ENCODE measurements around the gene HIGD2A.

The HIGD2A gene

DNA sequence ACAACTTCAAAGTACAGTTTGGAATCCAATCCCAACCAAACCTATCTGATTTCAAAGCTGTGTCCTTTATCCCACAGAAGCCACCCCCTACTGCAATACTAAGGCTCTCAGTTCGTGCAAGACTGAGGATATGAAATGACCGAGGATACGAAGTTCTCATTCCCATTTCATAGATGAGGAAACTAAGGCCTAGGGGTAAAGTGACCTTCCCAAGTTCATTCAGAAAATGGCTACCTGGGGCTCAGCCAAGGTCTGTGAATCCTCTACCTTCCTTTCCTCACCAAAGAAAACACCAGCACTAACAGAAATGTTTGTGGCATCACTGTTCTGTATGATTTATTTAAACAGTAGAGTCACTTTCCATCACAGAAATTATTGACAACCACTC, 32.4 kb upstream of the HIGD2A start:
- Histone ChIP-seq H3K9me3 (ENCODE audit: insufficient read depth, low read length) (no peaks in the 10 kb centered on the region), H3K36me3 (ENCODE audit: low read length) (no peaks in the 10 kb centered on the region), H3K9me2 (replicated peaks; ENCODE audit: insufficient read depth, low read length) (no peaks in the 10 kb centered on the region), H3F3A (ENCODE audit: insufficient read depth) (0 out of 2 replicates have a peak, but pooled peaks cover 4% of the 10 kb centered on the region), H4K20me1 (ENCODE audit: low read depth, low read length) (no peaks in the 10 kb centered on the region; the same call in 1 of the 2 replicates), H3K9ac (ENCODE audit: low read length) (no peak overlapping the region), H3K27ac (ENCODE audit: low read depth, low read length) (no peak overlapping the region), H2AFZ (ENCODE audit: low read depth, low read length, severe bottlenecking) (no peak overlapping the region), H3K79me2 (ENCODE audit: insufficient read depth, low read length) (peaks cover 48% of the 10 kb centered on the region), H3K27me3 (ENCODE audit: low read length) (no peaks in the 10 kb centered on the region), H3K4me3 (ENCODE audit: insufficient read depth, low read length, poor library complexity, severe bottlenecking) (no peak overlapping the region), H3K4me2 (ENCODE audit: low read depth, low read length, poor library complexity, severe bottlenecking) (no peak overlapping the region)
- TF ChIP-seq EZH2phosphoT487 (conservative IDR thresholded peaks at IDR 0.05; ENCODE audit: low read length): no peak
- TF ChIP-seq, protein P1, sequence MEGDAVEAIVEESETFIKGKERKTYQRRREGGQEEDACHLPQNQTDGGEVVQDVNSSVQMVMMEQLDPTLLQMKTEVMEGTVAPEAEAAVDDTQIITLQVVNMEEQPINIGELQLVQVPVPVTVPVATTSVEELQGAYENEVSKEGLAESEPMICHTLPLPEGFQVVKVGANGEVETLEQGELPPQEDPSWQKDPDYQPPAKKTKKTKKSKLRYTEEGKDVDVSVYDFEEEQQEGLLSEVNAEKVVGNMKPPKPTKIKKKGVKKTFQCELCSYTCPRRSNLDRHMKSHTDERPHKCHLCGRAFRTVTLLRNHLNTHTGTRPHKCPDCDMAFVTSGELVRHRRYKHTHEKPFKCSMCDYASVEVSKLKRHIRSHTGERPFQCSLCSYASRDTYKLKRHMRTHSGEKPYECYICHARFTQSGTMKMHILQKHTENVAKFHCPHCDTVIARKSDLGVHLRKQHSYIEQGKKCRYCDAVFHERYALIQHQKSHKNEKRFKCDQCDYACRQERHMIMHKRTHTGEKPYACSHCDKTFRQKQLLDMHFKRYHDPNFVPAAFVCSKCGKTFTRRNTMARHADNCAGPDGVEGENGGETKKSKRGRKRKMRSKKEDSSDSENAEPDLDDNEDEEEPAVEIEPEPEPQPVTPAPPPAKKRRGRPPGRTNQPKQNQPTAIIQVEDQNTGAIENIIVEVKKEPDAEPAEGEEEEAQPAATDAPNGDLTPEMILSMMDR (IDR thresholded peaks at IDR 0.05; ENCODE audit: insufficient read depth, low read length, poor library complexity, severe bottlenecking): no peak

GRCh38 chr5:176359658-176360057, 28.9 kb upstream of the HIGD2A start:
- no peaks in the 10 kb centered on the region for H3K27me3 ChIP-seq (ENCODE audit: low read length)
- H3K9me3 ChIP-seq (ENCODE audit: insufficient read depth, low read length): no peaks in the 10 kb centered on the region
- no peaks in the 10 kb centered on the region for H3K9me2 ChIP-seq (replicated peaks; ENCODE audit: insufficient read depth, low read length)
- no peak for TF ChIP-seq EZH2phosphoT487 (conservative IDR thresholded peaks at IDR 0.05; ENCODE audit: low read length)
- TF ChIP-seq, protein P1 (IDR thresholded peaks at IDR 0.05; ENCODE audit: insufficient read depth, low read length, poor library complexity, severe bottlenecking): no peak
- no peak overlapping the region for H3K27ac ChIP-seq (ENCODE audit: low read depth, low read length)
- no peaks in the 10 kb centered on the region for H3K36me3 ChIP-seq (ENCODE audit: low read length)
- peaks cover 44% of the 10 kb centered on the region for H3K79me2 ChIP-seq (ENCODE audit: insufficient read depth, low read length)
- no peaks in the 10 kb centered on the region; the same call in 1 of the 2 replicates for H4K20me1 ChIP-seq (ENCODE audit: low read depth, low read length)
- H3K9ac ChIP-seq (ENCODE audit: low read length): no peak overlapping the region
- no peak overlapping the region for H3K4me3 ChIP-seq (ENCODE audit: insufficient read depth, low read length, poor library complexity, severe bottlenecking)
- H3F3A ChIP-seq (ENCODE audit: insufficient read depth): peaks cover 13% of the 10 kb centered on the region; the same call in 1 of the 2 replicates
- no peak overlapping the region for H2AFZ ChIP-seq (ENCODE audit: low read depth, low read length, severe bottlenecking)
- H3K4me2 ChIP-seq (ENCODE audit: low read depth, low read length, poor library complexity, severe bottlenecking): peak overlapping the region; percentile 23

DNA sequence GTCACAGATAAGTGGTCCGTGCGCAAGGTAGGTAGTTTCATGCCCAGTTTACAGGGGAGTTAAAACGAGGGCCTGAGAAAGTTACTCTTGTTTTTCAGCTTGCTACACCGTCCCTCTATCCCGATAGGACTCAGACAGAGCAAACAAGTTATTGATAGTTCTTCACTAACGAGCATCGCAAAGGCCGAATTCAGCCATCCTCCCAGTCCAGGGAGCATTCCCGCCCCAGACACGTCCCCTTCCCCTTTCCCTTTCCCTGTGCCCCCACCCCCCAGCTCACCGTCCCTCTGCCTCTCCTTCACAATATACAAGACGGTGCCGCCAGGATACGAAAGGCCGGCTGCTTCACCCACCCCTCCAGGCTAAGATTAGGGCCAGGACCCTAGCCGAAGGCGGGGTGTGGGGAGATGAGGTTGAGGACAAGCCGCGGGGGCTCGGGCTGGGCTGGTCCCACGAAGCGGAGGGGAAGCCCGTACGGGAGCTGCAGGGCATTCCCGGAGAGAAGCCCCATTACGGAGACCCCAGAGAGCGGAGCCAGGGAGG, 27.6 kb upstream of the HIGD2A start:
- Histone ChIP-seq H3K36me3 (ENCODE audit: low read length) (no peaks in the 10 kb centered on the region), H3K27ac (ENCODE audit: low read depth, low read length) (peak overlapping the region; percentile 49; the same call in 1 of the 2 replicates), H3K4me2 (ENCODE audit: low read depth, low read length, poor library complexity, severe bottlenecking) (peak overlapping the region; percentile 77), H3K4me3 (ENCODE audit: insufficient read depth, low read length, poor library complexity, severe bottlenecking) (peak overlapping the region; percentile 80), H3F3A (ENCODE audit: insufficient read depth) (peaks cover 13% of the 10 kb centered on the region; the same call in 1 of the 2 replicates), H3K9me3 (ENCODE audit: insufficient read depth, low read length) (no peaks in the 10 kb centered on the region), H4K20me1 (ENCODE audit: low read depth, low read length) (no peaks in the 10 kb centered on the region; the same call in 1 of the 2 replicates), H3K79me2 (ENCODE audit: insufficient read depth, low read length) (peaks cover 41% of the 10 kb centered on the region), H3K9me2 (replicated peaks; ENCODE audit: insufficient read depth, low read length) (no peaks in the 10 kb centered on the region), H3K9ac (ENCODE audit: low read length) (peak overlapping the region; percentile 77), H3K27me3 (ENCODE audit: low read length) (no peaks in the 10 kb centered on the region), H2AFZ (ENCODE audit: low read depth, low read length, severe bottlenecking) (peak overlapping the region; percentile 92)
- TF ChIP-seq EZH2phosphoT487 (conservative IDR thresholded peaks at IDR 0.05; ENCODE audit: low read length): no peak
- TF ChIP-seq, protein P1 (IDR thresholded peaks at IDR 0.05; ENCODE audit: insufficient read depth, low read length, poor library complexity, severe bottlenecking): no peak

Data from SU-DHL-6 (cell line).